22Rv1 (cell line): ENCODE data around the gene RAB28.

ENCODE experiments used
- ZFX ChIP-seq: fragments of 450-650 bp; IDR thresholded peaks from 2 replicates; pipeline ENCODE4 v1.6.1; 2017; ENCODE audit warnings: antibody characterized with exemption, borderline replicate concordance
- TF ChIP-seq, protein P1 (sequence below): fragments of 450-650 bp; IDR thresholded peaks from 2 replicates; pipeline ENCODE4 v1.5.1; 2017; ENCODE audit warnings: mild to moderate bottlenecking

DNA sequence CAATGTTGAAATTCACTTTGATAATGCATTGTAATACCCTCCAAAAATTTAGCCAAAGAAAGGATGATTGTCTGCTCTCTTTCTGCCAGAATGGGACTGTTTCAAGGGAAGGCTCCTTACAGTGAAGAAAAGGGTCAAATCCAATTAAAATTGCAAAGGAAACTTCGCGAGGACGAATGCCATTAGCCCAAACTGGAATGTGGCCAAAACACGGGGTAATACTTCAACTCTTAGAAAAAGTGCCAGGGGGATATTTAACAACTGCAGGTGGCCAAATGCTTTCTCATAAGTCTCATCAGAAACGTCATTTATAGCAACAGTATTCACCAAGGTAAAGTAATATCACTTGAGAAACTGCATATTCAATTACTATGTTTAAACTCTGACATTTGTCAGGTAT lies 31.1 kb upstream of the RAB28 start:
- TF ChIP-seq, protein P1, sequence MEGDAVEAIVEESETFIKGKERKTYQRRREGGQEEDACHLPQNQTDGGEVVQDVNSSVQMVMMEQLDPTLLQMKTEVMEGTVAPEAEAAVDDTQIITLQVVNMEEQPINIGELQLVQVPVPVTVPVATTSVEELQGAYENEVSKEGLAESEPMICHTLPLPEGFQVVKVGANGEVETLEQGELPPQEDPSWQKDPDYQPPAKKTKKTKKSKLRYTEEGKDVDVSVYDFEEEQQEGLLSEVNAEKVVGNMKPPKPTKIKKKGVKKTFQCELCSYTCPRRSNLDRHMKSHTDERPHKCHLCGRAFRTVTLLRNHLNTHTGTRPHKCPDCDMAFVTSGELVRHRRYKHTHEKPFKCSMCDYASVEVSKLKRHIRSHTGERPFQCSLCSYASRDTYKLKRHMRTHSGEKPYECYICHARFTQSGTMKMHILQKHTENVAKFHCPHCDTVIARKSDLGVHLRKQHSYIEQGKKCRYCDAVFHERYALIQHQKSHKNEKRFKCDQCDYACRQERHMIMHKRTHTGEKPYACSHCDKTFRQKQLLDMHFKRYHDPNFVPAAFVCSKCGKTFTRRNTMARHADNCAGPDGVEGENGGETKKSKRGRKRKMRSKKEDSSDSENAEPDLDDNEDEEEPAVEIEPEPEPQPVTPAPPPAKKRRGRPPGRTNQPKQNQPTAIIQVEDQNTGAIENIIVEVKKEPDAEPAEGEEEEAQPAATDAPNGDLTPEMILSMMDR, result no peak
- no peak for TF ChIP-seq ZFX
